H9 (cell line): Measurements from ENCODE around the gene GMNN. TPM values are rescaled to one million over a fixed set of nuclear protein-coding genes. Genes with fewer than 3 reads are reported as not detected.

Experiments
- DNase-seq: peaks from one replicate; pipeline ENCODE4 v3.0.0-alpha.2; 2017
- H2AFZ ChIP-seq: one replicate; pipeline ENCODE4 v1.6.1; 2013; ENCODE audit warnings: mild to moderate bottlenecking, low read length, control low read depth, moderate library complexity
- H2AK5ac ChIP-seq: 2 replicates; pipeline ENCODE4 v1.6.1; 2013; ENCODE audit warnings: low read length, control low read depth, mixed read lengths; ENCODE audit not compliant: insufficient read length
- H2BK120ac ChIP-seq: one replicate; pipeline ENCODE4 v1.6.1; 2013; ENCODE audit warnings: low read depth, mild to moderate bottlenecking, low read length, control low read depth, inconsistent platforms; ENCODE audit not compliant: poor library complexity, severe bottlenecking
- H2BK12ac ChIP-seq: 2 replicates; pipeline ENCODE4 v1.6.1; 2013; ENCODE audit warnings: low read length, control low read depth, mixed read lengths, low read depth; ENCODE audit not compliant: insufficient read length
- H2BK15ac ChIP-seq: 2 replicates; pipeline ENCODE4 v1.6.1; 2013; ENCODE audit warnings: low read depth, low read length, control low read depth
- H2BK20ac ChIP-seq: one replicate; pipeline ENCODE4 v1.6.1; 2013; ENCODE audit warnings: low read depth, mild to moderate bottlenecking, low read length, control low read depth, inconsistent platforms; ENCODE audit not compliant: poor library complexity, severe bottlenecking
- H2BK5ac ChIP-seq: 2 replicates; pipeline ENCODE4 v1.6.1; 2013; ENCODE audit warnings: low read length, control low read depth, mixed read lengths; ENCODE audit not compliant: insufficient read length
- H3K14ac ChIP-seq: 2 replicates; pipeline ENCODE4 v1.6.1; 2013; ENCODE audit warnings: low read length, control low read depth; ENCODE audit not compliant: insufficient read depth
- H3K18ac ChIP-seq: 2 replicates; pipeline ENCODE4 v1.6.1; 2013; ENCODE audit warnings: low read depth, mild to moderate bottlenecking, mixed read lengths, low read length, control low read depth; ENCODE audit not compliant: insufficient read length
- H3K23ac ChIP-seq: 2 replicates; pipeline ENCODE4 v1.6.1; 2013; ENCODE audit warnings: low read length, control low read depth, mixed read lengths, low read depth; ENCODE audit not compliant: insufficient read length
- H3K23me2 ChIP-seq: 2 replicates; pipeline ENCODE4 v1.6.1; 2013; ENCODE audit warnings: low read depth, mild to moderate bottlenecking, mixed read lengths, low read length, control low read depth; ENCODE audit not compliant: insufficient read length, poor library complexity, severe bottlenecking
- H3K27ac ChIP-seq: 2 replicates; pipeline ENCODE4 v1.5.1; 2013; ENCODE audit warnings: low read length, control low read depth, mixed read lengths, low read depth; ENCODE audit not compliant: insufficient read length
- H3K27me3 ChIP-seq: 2 replicates; pipeline ENCODE4 v1.6.1; 2013; ENCODE audit warnings: low read length, control low read depth, inconsistent platforms; ENCODE audit not compliant: insufficient read depth
- H3K4ac ChIP-seq: 2 replicates; pipeline ENCODE4 v1.6.1; 2013; ENCODE audit warnings: low read depth, mild to moderate bottlenecking, control low read depth, inconsistent platforms, low read length, moderate library complexity
- H3K4me1 ChIP-seq: 2 replicates; pipeline ENCODE4 v1.6.1; 2013; ENCODE audit warnings: low read length, control low read depth, inconsistent platforms; ENCODE audit not compliant: insufficient read depth
- H3K4me2 ChIP-seq: 2 replicates; pipeline ENCODE4 v1.6.1; 2013; ENCODE audit warnings: low read length, control low read depth, mixed read lengths; ENCODE audit not compliant: insufficient read length, insufficient read depth
- H3K56ac ChIP-seq: 2 replicates; pipeline ENCODE4 v1.6.1; 2013; ENCODE audit warnings: low read depth, mild to moderate bottlenecking, mixed read lengths, low read length, control low read depth; ENCODE audit not compliant: insufficient read length
- H3K79me1 ChIP-seq: 2 replicates; pipeline ENCODE4 v1.6.1; 2013; ENCODE audit warnings: low read depth, mild to moderate bottlenecking, moderate library complexity, low read length, control low read depth, inconsistent platforms; ENCODE audit not compliant: insufficient read depth, poor library complexity, severe bottlenecking
- H3K79me2 ChIP-seq: 2 replicates; pipeline ENCODE4 v1.6.1; 2013; ENCODE audit warnings: low read length, control low read depth, inconsistent platforms; ENCODE audit not compliant: insufficient read depth
- H3K9ac ChIP-seq: 2 replicates; pipeline ENCODE4 v1.6.1; 2013; ENCODE audit warnings: low read length, control low read depth, mixed read lengths; ENCODE audit not compliant: insufficient read length; ENCODE audit errors: extremely low read depth
- H3K9me3 ChIP-seq: one replicate; pipeline ENCODE4 v1.6.1; 2013; ENCODE audit warnings: low read depth, low read length, inconsistent platforms; ENCODE audit not compliant: control insufficient read depth
- H3T11ph ChIP-seq: one replicate; pipeline ENCODE4 v1.6.1; 2013; ENCODE audit warnings: mild to moderate bottlenecking, low read length, control low read depth, inconsistent platforms
- H4K20me1 ChIP-seq: one replicate; pipeline ENCODE4 v1.6.1; 2013; ENCODE audit not compliant: control insufficient read depth, insufficient read length, insufficient read depth
- H4K5ac ChIP-seq: 2 replicates; pipeline ENCODE4 v1.6.1; 2013; ENCODE audit warnings: low read depth, mild to moderate bottlenecking, mixed read lengths, low read length, control low read depth; ENCODE audit not compliant: insufficient read length
- H4K8ac ChIP-seq: replicated peaks from 2 replicates; pipeline ENCODE4 v1.6.1; 2013; ENCODE audit warnings: low read length, control low read depth, mixed read lengths, low read depth; ENCODE audit not compliant: insufficient read length
- H4K91ac ChIP-seq: 2 replicates; pipeline ENCODE4 v1.6.1; 2013; ENCODE audit warnings: low read depth, mild to moderate bottlenecking, moderate library complexity, mixed read lengths, low read length, control low read depth; ENCODE audit not compliant: insufficient read length
- H3K27ac Mint-ChIP-seq, 3 experiments: 2 replicates in 2 of 3; 3 replicates in 1 of 3; pipeline ENCODE4 v1.8.0; 2020 to 2021; ENCODE audit warnings: mixed read lengths in 3 of 3, mild to moderate bottlenecking in 1 of 3, moderate library complexity in 1 of 3
- H3K27me3 Mint-ChIP-seq: 2 replicates; pipeline ENCODE4 v1.8.0; 2021; ENCODE audit warnings: low read depth, mild to moderate bottlenecking, moderate library complexity, mixed read lengths
- H3K36me3 Mint-ChIP-seq, 3 experiments: 2 replicates in 2 of 3; 3 replicates in 1 of 3; pipeline ENCODE4 v1.8.0; 2020 to 2021; ENCODE audit warnings: low read depth in 3 of 3, mixed read lengths in 3 of 3; ENCODE audit not compliant: insufficient read depth in 1 of 3
- H3K4me1 Mint-ChIP-seq, 2 experiments: 2 replicates each; pipeline ENCODE4 v1.8.0; 2020; ENCODE audit warnings: mixed read lengths in 2 of 2
- H3K4me3 Mint-ChIP-seq, 2 experiments: 2 replicates in 1 of 2; 3 replicates in 1 of 2; pipeline ENCODE4 v1.8.0; 2020 to 2021; ENCODE audit warnings: mild to moderate bottlenecking in 2 of 2, mixed read lengths in 2 of 2, moderate library complexity in 1 of 2
- H3K9me3 Mint-ChIP-seq, 2 experiments: 2 replicates in 1 of 2; 3 replicates in 1 of 2; pipeline ENCODE4 v1.8.0; 2020; ENCODE audit warnings: mild to moderate bottlenecking in 2 of 2, mixed read lengths in 2 of 2, moderate library complexity in 1 of 2
- WGBS: extraction: QIAGEN DNeasy Blood & Tissue Kit; methylation state at CpG from one replicate; pipeline ENCODE4 v1.1.7; 2013; ENCODE audit warnings: missing lambda C conversion rate, low lambda C conversion rate, mixed read lengths; ENCODE audit not compliant: insufficient read length; ENCODE audit errors: extremely low coverage; 5-methylcytosine and 5-hydroxymethylcytosine counted together
- total RNA-seq: library from RNA; stranded (reverse); gene quantifications from 2 replicates; pipeline ENCODE4 v1.2.1, GENCODE V29; 2021
- TF ChIP-seq, protein P1 (sequence below): fragments of 200-600 bp; sonication (generic); conservative IDR thresholded peaks from 3 replicates; pipeline ENCODE4 v1.8.0; 2021; ENCODE audit warnings: antibody characterized with exemption, mild to moderate bottlenecking

The GMNN gene
- total RNA-seq, 1 experiment from 2014 or later, result 106 TPM

DNA sequence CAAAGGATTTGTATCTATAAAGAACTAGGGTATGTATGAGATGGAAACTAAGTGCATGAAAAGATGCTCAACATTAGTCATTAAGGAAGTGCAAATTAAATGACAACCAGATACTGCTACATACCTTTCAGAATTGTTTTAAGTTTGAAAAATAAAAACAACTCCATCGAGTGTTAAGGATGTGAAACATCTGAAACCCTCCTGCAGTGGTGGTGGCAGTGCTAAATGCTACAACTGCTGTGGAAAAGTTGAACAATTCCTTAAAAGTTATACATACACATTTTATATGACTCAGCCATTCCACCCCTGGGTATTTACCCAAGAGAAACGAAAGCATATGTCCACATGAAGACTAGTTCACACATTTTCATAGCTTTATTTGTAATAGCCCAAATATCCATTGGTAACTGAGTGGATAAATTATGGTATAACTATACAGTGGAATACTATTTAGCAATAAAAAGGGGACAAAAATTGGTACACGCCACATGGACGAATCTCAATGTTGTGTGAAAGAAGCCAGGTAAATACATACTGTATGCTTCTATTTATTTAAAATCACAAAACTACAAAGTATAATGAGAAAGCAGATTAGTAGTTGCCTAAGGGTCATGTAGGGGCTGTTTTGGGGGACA lies 13.4 kb downstream of the GMNN start:
- H3K27me3 ChIP-seq, result no peaks in the 10 kb centered on the region
- H3K4me1 ChIP-seq, result no peaks in the 10 kb centered on the region
- H3K36me3 Mint-ChIP-seq, result peaks cover 32 to 54% (median 52%) of the 10 kb centered on the region in 3 experiments; a peak in 6 of 7 replicates
- no peak overlapping the region for H2BK5ac ChIP-seq
- no peak overlapping the region for H3K4ac ChIP-seq
- H2BK20ac ChIP-seq, result no peak overlapping the region
- no peak for DNase-seq
- no peak overlapping the region for H3K27ac ChIP-seq
- H3K56ac ChIP-seq, result no peak overlapping the region
- H3K14ac ChIP-seq, result no peak overlapping the region
- H3K27me3 Mint-ChIP-seq, result no peaks in the 10 kb centered on the region
- H2BK12ac ChIP-seq, result no peak overlapping the region
- no peak overlapping the region for H3K4me2 ChIP-seq
- no peak overlapping the region for H2AFZ ChIP-seq
- no peak overlapping the region for H4K5ac ChIP-seq
- H2BK120ac ChIP-seq, result no peak overlapping the region
- H2BK15ac ChIP-seq, result no peak overlapping the region
- no peaks in the 10 kb centered on the region for H3K79me2 ChIP-seq
- H3K18ac ChIP-seq, result no peak overlapping the region
- H3K4me3 Mint-ChIP-seq, result no peak overlapping the region
- no peak overlapping the region for H3K9ac ChIP-seq
- H3K4me1 Mint-ChIP-seq, result no peaks in the 10 kb centered on the region
- H4K8ac ChIP-seq, result no peak overlapping the region
- H3K9me3 ChIP-seq, result no peaks in the 10 kb centered on the region
- H3K23me2 ChIP-seq, result no peaks in the 10 kb centered on the region
- H3K9me3 Mint-ChIP-seq, result no peaks in the 10 kb centered on the region; a peak in 1 of 5 replicates
- H4K20me1 ChIP-seq, result no peaks in the 10 kb centered on the region
- H3T11ph ChIP-seq, result no peak overlapping the region
- WGBS, result no CpG with 5 or more reads among the region's 4 CpGs
- H3K23ac ChIP-seq, result no peak overlapping the region
- H2AK5ac ChIP-seq, result no peak overlapping the region
- H3K27ac Mint-ChIP-seq, result no peak overlapping the region
- no peak overlapping the region for H4K91ac ChIP-seq
- TF ChIP-seq, protein P1, sequence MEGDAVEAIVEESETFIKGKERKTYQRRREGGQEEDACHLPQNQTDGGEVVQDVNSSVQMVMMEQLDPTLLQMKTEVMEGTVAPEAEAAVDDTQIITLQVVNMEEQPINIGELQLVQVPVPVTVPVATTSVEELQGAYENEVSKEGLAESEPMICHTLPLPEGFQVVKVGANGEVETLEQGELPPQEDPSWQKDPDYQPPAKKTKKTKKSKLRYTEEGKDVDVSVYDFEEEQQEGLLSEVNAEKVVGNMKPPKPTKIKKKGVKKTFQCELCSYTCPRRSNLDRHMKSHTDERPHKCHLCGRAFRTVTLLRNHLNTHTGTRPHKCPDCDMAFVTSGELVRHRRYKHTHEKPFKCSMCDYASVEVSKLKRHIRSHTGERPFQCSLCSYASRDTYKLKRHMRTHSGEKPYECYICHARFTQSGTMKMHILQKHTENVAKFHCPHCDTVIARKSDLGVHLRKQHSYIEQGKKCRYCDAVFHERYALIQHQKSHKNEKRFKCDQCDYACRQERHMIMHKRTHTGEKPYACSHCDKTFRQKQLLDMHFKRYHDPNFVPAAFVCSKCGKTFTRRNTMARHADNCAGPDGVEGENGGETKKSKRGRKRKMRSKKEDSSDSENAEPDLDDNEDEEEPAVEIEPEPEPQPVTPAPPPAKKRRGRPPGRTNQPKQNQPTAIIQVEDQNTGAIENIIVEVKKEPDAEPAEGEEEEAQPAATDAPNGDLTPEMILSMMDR, result no peak
- no peaks in the 10 kb centered on the region for H3K79me1 ChIP-seq
